GM21786 (cell line): Measurements from ENCODE around the gene PC.
"Not testable (repeated sequence)": the region's sequence is repeated elsewhere in the genome, so short reads cannot be mapped to it uniquely, and the experiment has no call there.

ENCODE experiments used
- ATAC-seq: cut with Tn5 transposase; IDR thresholded peaks from one replicate; pipeline ENCODE4 v1.9.1; 2021; ENCODE audit not compliant: unreplicated experiment

PC gene, protein sequence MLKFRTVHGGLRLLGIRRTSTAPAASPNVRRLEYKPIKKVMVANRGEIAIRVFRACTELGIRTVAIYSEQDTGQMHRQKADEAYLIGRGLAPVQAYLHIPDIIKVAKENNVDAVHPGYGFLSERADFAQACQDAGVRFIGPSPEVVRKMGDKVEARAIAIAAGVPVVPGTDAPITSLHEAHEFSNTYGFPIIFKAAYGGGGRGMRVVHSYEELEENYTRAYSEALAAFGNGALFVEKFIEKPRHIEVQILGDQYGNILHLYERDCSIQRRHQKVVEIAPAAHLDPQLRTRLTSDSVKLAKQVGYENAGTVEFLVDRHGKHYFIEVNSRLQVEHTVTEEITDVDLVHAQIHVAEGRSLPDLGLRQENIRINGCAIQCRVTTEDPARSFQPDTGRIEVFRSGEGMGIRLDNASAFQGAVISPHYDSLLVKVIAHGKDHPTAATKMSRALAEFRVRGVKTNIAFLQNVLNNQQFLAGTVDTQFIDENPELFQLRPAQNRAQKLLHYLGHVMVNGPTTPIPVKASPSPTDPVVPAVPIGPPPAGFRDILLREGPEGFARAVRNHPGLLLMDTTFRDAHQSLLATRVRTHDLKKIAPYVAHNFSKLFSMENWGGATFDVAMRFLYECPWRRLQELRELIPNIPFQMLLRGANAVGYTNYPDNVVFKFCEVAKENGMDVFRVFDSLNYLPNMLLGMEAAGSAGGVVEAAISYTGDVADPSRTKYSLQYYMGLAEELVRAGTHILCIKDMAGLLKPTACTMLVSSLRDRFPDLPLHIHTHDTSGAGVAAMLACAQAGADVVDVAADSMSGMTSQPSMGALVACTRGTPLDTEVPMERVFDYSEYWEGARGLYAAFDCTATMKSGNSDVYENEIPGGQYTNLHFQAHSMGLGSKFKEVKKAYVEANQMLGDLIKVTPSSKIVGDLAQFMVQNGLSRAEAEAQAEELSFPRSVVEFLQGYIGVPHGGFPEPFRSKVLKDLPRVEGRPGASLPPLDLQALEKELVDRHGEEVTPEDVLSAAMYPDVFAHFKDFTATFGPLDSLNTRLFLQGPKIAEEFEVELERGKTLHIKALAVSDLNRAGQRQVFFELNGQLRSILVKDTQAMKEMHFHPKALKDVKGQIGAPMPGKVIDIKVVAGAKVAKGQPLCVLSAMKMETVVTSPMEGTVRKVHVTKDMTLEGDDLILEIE

DNA sequence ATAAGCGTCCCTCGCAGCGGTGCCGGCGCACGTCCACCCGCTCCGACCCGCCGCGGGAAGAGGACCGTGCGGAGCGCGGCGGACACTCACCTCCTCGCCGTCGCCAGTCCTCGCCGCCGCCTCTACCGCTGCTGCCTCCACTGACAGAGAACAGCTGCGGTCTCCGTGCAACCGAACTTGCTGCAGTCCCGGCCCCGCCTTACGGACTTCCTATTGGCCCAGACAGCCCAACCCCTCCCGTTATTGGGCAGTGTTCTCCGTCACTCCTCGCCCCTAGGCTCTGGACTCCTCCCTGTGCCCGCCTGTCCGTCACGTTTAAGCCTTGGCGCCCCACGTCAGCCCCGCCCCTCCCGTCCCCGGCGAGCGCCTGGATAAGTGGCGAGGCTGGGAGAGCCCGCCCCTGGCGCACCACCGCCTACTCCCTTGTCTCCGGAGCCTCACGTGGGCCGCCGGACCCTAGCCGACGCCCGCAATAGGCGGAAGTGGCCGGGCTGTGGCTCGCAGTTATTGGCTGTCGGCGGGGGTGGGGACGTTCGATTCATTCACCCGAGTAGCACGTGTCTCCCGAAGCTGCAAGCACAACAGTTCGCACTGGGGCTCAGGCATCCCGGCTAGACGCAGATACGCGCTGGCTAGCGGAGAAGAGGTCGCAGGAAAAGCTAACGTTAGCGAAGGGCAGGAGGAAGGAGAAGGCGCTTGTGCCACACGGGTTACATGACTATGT, at the start of gene PC:
PC (minus strand) TSS at position 152 of the 724 bp plus-strand sequence. CDS start 86,224 bp downstream, outside the sequence.
- ATAC-seq = peak; percentile 97

DNA sequence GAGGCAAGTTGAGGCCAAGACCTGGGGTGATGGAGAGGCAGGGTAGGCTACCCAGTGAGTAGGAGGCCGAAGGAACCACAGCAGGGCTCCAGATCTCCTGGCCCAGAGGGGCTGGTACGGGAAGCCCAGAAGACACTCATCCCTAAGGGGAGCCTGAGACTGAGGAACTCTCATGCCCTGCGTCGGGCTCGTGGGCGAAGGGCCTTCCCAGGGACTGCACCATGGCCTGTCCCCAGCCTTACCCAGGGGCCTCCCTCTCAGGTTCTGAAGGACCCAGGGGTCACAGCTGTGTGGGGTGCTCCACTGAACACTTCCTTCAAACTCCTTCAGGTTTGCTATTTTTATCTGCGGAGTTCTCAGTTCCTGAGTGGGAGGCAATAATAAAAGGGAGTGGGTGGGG, 48.9 kb upstream of the PC start:
- no peak for ATAC-seq

DNA sequence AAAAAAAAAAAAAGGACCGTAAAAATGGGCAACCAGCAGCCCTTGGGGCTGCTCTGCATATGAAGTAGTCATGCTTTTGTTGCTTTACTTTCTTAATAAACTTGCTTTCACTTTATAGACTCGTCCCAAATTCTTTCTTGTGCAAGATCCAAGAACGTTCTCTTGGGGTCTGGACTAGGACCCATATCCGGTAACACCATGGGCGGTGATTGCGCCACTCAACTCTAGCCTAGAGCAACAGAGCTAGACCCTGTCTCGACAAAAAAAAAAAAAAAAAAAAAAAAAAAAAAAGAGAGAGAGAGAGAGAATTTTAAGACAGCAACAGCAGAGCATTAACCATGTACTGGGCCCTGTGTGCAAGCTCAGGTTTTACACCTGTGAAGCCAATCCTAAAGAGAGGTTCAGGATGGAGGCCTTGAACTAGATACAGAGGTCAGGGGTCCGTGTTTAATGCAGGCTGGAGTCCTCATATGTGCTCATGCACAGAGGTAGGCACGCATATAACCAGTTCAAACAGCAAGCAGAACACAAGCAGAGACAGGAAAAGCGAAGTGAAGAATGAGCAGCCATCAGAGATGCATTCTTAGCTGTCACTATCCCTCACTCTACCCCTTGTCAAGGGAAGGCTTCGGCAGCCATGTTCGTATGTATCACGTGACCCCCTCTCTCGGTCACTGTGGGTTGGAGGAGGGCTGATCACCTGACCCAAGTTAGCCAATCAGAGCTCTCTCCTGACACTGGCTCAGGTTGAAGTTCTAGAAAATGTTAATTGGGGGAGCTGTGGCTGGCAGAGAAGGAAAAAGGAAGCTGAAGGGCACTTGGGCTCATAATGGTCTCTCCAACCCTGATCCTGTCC, 48.1 kb upstream of the PC start:
- ATAC-seq = no peak

DNA sequence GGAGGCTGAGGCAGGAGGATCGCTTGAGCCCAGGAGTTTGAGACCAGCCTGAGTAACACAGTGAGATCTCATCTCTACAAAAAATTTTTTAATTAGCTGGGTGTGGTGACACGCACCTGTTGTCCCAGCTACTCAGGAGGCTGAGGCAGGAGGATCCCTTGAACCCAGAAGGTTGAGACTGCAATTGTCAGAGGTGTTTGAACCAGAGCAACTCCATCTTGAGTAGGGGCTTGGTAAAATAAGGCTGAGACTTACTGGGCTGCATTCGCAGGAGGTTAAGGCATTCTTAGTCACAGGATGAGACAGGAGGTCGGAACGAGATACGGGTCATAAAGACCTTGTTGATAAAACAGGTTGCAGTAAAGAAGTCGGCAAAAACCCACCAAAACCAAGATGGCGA, 47.0 kb upstream of the PC start:
- not testable (repeated sequence) for ATAC-seq

DNA sequence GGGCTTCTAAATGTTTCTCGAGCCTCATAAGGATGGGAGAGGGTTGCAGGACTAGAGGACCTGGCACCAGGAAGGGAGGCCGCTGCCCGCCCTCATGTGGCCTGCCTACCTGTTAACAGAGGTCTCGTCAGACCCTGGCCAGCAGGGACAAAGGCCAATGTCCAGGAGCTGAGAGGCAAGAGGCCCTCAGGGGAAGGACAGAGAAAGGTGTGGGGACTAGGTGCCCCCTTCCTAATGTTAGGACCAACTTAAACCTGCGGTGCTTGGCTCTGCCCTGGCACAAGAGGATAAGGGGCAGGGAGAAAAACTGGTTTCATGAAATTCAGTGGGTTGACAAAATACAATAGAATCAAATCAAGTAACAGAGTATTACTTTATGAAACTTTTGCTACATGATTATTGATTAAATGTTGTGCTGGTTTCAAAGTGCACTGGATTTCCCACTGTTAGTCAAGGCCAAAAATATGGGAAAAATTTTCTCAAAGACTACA, 44.8 kb upstream of the PC start:
- no peak for ATAC-seq

DNA sequence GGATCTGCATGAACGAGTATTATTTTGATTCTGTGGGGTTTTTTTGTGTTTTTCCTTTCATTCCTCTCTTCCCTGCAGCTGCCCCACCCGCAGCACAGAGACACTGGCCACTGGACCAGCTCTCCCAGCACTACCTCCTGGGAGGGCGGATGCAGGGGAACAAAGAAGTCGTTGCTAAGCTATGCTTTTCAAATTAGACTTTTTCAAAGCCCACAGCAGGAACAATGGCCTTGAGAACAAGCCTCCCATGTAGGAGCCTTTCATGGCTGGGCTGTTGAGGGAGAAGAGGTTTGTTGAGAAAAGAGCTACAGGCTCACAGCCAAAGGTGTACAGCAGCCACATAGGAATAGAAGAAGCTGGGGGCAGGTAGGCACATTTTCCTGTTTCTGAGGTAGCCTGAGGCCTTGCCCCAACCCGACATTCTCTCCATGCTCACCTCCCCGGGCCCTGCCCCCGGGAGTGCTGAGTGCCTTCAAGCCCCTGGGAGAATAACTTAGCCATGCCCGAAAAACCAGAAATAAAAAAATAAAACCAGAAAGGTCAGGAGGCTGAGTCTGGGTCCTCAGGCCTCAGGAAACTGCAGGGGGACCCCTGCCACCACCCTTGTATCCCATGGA, 44.2 kb upstream of the PC start:
- no peak for ATAC-seq

DNA sequence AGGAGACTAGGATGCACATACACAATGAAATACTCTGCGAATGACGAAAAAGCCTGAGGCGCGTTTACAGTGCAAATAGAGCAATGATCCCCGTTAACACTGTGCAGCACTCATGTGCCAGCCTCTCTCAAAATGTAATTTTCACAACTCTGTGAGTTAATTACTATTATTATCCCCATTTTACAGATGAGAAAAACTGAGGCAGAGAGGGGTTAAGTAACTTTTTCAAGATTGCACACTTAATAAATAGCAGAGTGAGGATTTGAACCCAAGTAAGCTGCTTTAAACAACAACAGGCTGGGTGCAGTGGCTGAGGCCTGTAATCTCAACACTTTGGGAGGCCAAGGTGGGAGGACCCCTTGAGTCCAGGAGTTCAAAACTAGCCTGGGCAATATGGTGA, 43.1 kb upstream of the PC start:
- ATAC-seq = no peak

DNA sequence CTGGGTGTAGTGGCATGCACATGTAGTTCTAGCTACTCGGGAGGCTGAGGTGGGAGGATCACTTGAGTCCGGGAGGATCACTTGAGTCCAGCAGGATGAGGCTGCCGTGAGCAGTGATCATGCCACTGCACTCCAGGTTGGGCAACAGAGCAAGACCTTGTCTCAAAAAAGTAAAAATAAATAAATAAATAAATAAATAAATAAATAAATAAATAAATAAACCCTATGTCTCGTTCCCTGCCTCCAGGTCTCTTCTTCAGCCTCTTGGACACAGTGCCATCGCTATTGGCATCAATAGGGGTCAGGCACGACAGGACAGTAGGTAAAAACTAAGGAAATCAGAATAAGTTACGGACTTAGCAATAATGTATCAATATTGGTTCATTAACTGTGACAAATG, 41.4 kb upstream of the PC start:
- no peak for ATAC-seq

DNA sequence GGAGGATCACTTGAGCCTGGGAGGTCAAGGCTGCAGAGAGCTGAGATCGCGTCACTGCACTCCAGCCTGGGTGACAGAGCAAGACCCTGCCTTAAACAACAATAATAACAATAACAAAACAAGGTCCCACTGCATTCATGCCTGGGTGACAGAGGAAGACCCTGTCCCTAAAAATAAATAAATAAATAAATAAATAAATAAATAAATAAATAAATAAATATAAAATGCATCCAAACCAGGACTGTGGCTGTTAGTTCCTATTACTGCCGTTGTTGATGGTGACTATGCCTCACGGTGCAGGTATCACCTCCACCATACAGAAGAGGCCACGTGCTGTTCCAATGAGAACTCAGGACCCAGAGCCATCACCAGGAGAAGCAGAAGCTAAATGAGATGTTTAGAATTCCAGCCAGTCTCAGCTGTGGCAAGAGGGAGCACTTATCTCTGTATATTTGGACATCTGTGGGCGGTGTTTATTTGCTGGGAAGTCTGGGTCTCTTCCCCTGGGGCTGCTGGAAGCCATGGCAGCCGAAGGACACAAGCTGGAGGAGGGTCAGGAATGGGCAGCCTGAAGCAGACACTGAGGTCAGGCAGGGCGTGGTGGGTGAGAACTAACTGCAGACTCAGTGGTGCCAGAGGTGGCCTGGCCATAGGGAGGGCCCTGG, 38.6 kb upstream of the PC start:
- no peak for ATAC-seq

DNA sequence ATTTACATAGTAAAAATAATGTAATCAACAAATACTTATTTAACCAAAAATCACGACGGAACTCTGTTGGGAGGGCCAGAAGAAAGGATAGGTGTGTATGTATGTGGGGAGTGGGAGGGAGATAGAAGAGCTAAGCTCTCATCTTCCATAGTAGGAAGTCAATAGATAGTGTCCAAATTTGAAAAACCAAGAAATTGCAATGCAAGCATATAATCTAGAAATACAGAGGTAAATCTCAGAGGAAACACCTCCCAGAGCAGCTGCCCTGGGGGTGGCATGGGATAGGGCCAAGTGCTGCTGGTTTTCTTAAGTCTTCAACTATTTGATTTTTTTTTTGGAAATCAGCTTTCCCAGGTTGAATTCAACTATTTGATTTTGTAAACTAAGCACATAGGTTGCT, 33.9 kb upstream of the PC start:
- no peak for ATAC-seq

DNA sequence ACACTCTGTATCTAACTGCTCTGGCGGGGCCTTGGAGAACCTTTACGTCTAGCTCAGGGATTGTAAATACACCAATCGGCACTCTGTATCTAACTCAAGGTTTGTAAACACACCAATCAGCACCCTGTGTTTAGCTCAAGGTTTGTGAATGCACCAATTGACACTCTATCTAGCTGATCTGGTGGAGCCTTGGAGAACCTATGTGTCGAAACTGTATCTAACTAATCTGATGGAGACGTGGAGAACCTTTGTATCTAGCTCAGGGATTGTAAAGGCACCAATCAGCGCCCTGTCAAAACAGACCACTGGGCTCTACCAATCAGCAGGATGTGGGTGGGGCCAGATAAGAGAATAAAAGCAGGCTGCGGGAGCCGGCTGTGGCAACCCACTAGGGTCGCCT, 31.2 kb upstream of the PC start:
- ATAC-seq = not testable (repeated sequence)

DNA sequence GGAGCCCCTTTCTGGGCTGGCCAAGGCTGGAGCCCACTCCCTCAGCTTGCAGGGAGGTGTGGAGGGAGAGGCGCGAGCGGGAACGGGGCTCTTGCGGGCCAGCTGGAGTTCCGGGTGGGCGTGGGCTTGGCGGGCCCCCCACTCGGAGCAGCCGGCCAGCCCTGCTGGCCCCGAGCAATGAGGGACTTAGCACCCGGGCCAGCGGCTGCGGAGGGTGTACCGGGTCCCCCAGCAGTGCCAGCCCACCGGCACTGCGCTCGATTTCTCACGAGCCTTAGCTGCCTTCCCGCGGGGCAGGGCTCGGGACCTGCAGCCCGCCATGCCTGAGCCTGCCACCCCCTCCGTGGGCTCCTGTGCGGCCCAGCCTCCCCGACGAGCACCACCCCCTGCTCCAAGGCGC, 30.6 kb upstream of the PC start:
- ATAC-seq = not testable (repeated sequence)

DNA sequence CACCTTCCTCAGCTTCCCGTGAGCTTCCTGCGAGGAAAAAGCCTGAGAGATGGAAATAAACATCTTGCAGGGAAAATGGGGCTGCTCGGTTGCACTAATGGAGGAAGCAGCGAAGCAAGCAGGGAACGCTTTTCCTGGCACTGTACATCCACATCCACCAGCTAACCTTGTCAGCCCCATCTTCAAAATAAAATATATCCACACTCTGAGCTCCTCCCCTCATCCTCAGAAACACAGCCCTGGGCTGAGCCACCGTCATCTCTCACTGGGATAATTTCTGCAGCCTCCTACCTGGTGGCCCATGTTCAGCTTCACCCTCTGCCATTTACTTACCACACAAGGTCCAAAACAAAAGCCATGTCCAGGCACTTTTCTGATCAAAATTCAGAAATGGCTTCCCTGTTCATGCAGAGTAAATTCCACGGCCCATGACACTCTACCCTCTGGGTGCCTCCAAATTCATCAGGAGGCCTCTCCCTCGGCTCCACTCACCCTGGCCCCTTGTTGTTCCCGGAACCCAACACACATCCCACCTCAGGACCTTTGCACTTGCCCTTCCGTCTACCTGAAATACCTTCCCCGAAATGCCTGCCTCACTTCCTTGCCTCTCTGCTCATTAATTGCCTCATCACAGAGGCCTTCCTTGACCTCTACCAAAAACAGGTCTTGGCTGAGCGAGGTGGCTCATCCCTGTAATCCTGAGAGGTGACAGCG, 29.9 kb upstream of the PC start:
- ATAC-seq = no peak

DNA sequence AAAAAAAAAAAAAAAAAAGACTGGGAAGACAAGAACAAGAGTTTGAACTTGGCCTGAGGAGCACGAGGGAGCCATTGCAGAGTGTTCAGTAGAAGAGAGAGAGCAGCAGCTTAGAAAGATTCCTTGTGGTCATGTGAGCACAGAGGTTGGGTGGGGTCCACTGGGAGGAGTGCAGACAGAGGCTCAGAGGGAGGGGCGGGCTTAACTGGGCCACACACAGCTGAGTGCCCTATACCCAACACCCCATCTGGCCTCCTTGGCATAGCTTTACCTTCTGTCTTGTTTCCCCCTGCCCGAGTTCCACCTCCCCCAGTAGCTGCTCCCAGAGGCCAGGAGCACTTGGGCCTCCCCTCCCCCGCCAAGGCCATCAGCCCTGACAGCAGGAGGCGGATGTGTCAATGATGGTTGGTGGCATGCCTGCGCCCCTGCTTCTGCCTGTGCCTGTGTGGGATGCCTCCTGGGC, 29.0 kb upstream of the PC start:
- ATAC-seq = no peak

DNA sequence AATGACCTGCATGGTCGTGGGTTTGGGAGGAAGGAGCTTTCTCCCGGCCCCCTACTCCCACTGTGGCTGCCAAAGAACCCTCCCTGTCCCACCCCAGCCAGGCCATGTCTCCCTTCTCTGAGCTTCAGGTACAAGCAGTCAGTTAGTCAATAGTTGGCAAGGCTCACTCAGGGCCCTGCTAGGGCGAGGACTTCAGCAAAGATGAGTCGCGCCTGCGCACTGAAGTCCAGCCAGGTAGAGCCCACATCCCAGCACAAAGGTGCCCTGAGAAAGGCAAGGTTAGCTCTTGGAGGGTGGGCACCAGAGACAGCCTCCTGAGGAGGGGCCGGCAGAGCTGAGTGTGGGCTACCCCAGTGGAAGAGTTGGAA, 28.0 kb upstream of the PC start:
- ATAC-seq = no peak

DNA sequence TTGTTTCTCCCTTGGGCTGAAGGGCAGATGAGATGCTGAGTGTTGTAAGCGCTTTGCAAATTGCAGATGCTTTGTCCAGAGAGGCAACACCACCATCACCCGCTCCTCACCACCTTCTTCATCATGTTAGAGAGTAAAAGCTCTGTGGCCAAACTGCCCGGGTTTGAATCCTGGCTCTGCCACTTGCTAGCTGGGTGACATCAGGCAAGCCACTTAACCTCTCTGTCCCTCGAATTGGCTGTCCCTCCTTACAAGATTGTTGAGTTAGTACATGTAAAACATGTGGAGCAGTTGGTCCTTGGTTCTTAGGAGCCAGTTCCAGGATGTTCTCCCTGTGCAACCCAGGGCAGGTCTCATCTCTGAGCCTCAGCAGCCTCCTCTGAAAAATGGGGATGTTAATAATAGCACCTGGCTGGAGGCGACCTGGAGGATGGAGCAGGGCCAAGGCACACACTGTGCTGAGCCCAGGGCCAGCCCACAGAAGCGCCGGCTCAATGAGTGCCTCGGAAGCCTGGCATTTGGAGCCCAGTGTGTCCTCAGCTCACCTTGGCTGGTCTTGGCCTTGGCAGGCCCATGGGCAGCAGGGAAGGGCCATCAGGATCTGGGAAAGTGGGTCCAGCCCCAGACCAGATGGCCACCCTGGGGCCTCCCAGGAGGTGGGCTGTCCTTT, 27.5 kb upstream of the PC start:
- no peak for ATAC-seq

DNA sequence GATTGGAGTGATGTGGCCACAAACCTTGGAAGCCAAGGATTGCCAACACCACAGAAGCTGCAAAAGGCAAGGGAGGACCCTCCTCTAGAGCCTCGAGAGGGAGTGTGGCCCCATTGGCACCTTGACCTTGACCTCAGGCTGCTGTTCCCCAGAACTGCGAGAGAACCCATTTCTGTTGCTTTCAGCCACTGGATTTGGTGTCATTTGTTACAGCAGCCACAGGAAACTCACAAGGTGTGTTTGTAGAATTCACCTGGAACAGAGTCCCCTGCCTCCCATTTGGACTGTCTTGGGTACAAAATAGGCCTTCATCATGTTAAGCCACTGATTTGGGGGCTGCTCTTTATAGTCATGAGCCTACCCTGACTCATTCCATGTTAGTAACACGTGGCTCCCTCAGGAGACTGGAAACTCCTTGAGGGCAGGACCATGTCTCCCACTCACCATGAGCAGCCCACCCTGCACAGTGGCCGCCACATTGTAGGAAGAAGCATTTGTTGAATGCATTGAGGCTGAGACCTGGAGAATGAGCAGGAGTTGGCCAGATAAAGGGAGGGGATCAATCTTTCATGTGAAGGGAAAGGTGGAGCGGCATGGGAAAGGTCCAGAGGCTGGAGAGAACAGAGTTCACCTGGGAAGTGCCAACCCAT, 25.2 kb upstream of the PC start:
- ATAC-seq = no peak
